Activated T-helper 2 cell treated with anti-CD3 and anti-CD28 coated beads, Interferon-gamma antibody, Interleukin-2, Interleukin-4, amounts not matched to agents 10 μg/mL and 5 μg/mL and 100 μg/mL, durations not matched to agents 14 hours and 24 hours and 36 hours (primary cell): ENCODE measurements around the gene XPR1. TPM values are rescaled to one million over a fixed set of nuclear protein-coding genes. Genes with fewer than 3 reads are reported as not detected.

ENCODE experiments used
- DNase-seq: peaks from one replicate; pipeline ENCODE4 v3.0.0; 2021; ENCODE audit warnings: low spot score
- H3K27ac Mint-ChIP-seq: one replicate; pipeline ENCODE4 v1.8.0; 2021; ENCODE audit warnings: mixed read lengths
- H3K27me3 Mint-ChIP-seq: one replicate; pipeline ENCODE4 v1.8.0; 2021; ENCODE audit warnings: low read depth, mixed read lengths
- H3K36me3 Mint-ChIP-seq: one replicate; pipeline ENCODE4 v1.8.0; 2021; ENCODE audit warnings: low read depth, mixed read lengths
- H3K4me1 Mint-ChIP-seq: one replicate; pipeline ENCODE4 v1.8.0; 2021; ENCODE audit warnings: low read depth, mixed read lengths
- H3K4me3 Mint-ChIP-seq: one replicate; pipeline ENCODE4 v1.8.0; 2021; ENCODE audit warnings: low read depth, mild to moderate bottlenecking, moderate library complexity, mixed read lengths
- H3K9me3 Mint-ChIP-seq: one replicate; pipeline ENCODE4 v1.8.0; 2021; ENCODE audit warnings: mixed read lengths
- intact Hi-C: fragments of 100-400 bp; cut with micrococcal nuclease; formaldehyde crosslinking; loops from one replicate; pipeline ENCODE4 v1.15.1; 2023
- total RNA-seq: library from RNA; stranded (reverse); gene quantifications from 2 replicates; pipeline ENCODE4 v1.2.3, GENCODE V29; 2022

The XPR1 gene
- total RNA-seq, 1 donor from 2014 or later, result 23.6 TPM

GRCh38 chr1:180757657-180758056, 125.8 kb downstream of the XPR1 start:
- DNase-seq, result no peak
- H3K27ac Mint-ChIP-seq, result no peak overlapping the region
- peaks cover 3% of the 10 kb centered on the region for H3K36me3 Mint-ChIP-seq
- H3K4me3 Mint-ChIP-seq, result no peak overlapping the region
- no peaks in the 10 kb centered on the region for H3K4me1 Mint-ChIP-seq
- intact Hi-C loops, result no loop called here
- H3K27me3 Mint-ChIP-seq, result no peaks in the 10 kb centered on the region
- no peaks in the 10 kb centered on the region for H3K9me3 Mint-ChIP-seq

- no peak for DNase-seq
- Mint-ChIP-seq H3K9me3 (no peaks in the 10 kb centered on the region), H3K4me1 (no peaks in the 10 kb centered on the region), H3K4me3 (no peak overlapping the region), H3K27ac (no peak overlapping the region), H3K27me3 (no peaks in the 10 kb centered on the region), H3K36me3 (peaks cover 3% of the 10 kb centered on the region)
- intact Hi-C loops, result no loop called here
Measured at GRCh38 chr1:180762796-180763195, 131.0 kb downstream of the XPR1 start.

- Mint-ChIP-seq H3K4me1 (no peaks in the 10 kb centered on the region), H3K27ac (no peak overlapping the region), H3K36me3 (no peaks in the 10 kb centered on the region), H3K9me3 (no peaks in the 10 kb centered on the region), H3K27me3 (no peaks in the 10 kb centered on the region), H3K4me3 (no peak overlapping the region)
- intact Hi-C loops, result no loop called here
- DNase-seq, result no peak
Measured at GRCh38 chr1:180765151-180765550, 133.3 kb downstream of the XPR1 start.

- peaks cover 3% of the 10 kb centered on the region for H3K4me1 Mint-ChIP-seq
- no peaks in the 10 kb centered on the region for H3K9me3 Mint-ChIP-seq
- no peak overlapping the region for H3K27ac Mint-ChIP-seq
- DNase-seq, result no peak
- intact Hi-C loops, result no loop called here
- H3K27me3 Mint-ChIP-seq, result no peaks in the 10 kb centered on the region
- no peak overlapping the region for H3K4me3 Mint-ChIP-seq
- H3K36me3 Mint-ChIP-seq, result no peaks in the 10 kb centered on the region
Measured at GRCh38 chr1:180769889-180770288, 138.1 kb downstream of the XPR1 start.

- Mint-ChIP-seq H3K4me1 (peaks cover 3% of the 10 kb centered on the region), H3K4me3 (no peak overlapping the region), H3K27ac (no peak overlapping the region)
Measured at GRCh38 chr1:180773210-180773865, 141.5 kb downstream of the XPR1 start.

GRCh38 chr1:180775801-180776200, 144.0 kb downstream of the XPR1 start:
- peaks cover under 1% of the 10 kb centered on the region for H3K4me1 Mint-ChIP-seq
- H3K27me3 Mint-ChIP-seq, result no peaks in the 10 kb centered on the region
- intact Hi-C loops, result no loop called here
- no peak for DNase-seq
- H3K4me3 Mint-ChIP-seq, result no peak overlapping the region
- no peak overlapping the region for H3K27ac Mint-ChIP-seq
- H3K36me3 Mint-ChIP-seq, result no peaks in the 10 kb centered on the region
- H3K9me3 Mint-ChIP-seq, result no peaks in the 10 kb centered on the region

More at GRCh38 chr1:180773210-180773865, 141.5 kb downstream of the XPR1 start:
- H3K27me3 Mint-ChIP-seq, result no peaks in the 10 kb centered on the region
- intact Hi-C loops, result no loop called here
- no peaks in the 10 kb centered on the region for H3K9me3 Mint-ChIP-seq
- no peaks in the 10 kb centered on the region for H3K36me3 Mint-ChIP-seq
- no peak for DNase-seq

GRCh38 chr1:180777072-180777689, 145.4 kb downstream of the XPR1 start:
- no peak overlapping the region for H3K27ac Mint-ChIP-seq
- intact Hi-C loops, result no loop called here
- no peaks in the 10 kb centered on the region for H3K9me3 Mint-ChIP-seq
- no peaks in the 10 kb centered on the region for H3K4me1 Mint-ChIP-seq
- H3K36me3 Mint-ChIP-seq, result no peaks in the 10 kb centered on the region
- H3K27me3 Mint-ChIP-seq, result no peaks in the 10 kb centered on the region
- DNase-seq, result no peak
- H3K4me3 Mint-ChIP-seq, result no peak overlapping the region

GRCh38 chr1:180778782-180779398, 147.1 kb downstream of the XPR1 start:
- Mint-ChIP-seq H3K36me3 (no peaks in the 10 kb centered on the region), H3K9me3 (no peaks in the 10 kb centered on the region), H3K4me3 (no peak overlapping the region), H3K27ac (no peak overlapping the region), H3K27me3 (no peaks in the 10 kb centered on the region), H3K4me1 (no peaks in the 10 kb centered on the region)
- intact Hi-C loops, result no loop called here
- DNase-seq, result no peak

- H3K4me3 Mint-ChIP-seq, result no peak overlapping the region
- H3K9me3 Mint-ChIP-seq, result no peaks in the 10 kb centered on the region
- no peak for DNase-seq
- no peak overlapping the region for H3K27ac Mint-ChIP-seq
- intact Hi-C loops, result no loop called here
- H3K36me3 Mint-ChIP-seq, result no peaks in the 10 kb centered on the region
- H3K27me3 Mint-ChIP-seq, result no peaks in the 10 kb centered on the region
- no peaks in the 10 kb centered on the region for H3K4me1 Mint-ChIP-seq
Measured at GRCh38 chr1:180779584-180779983, 147.8 kb downstream of the XPR1 start.

GRCh38 chr1:180781718-180782117, 149.9 kb downstream of the XPR1 start:
- Mint-ChIP-seq H3K27me3 (no peaks in the 10 kb centered on the region), H3K9me3 (no peaks in the 10 kb centered on the region), H3K36me3 (no peaks in the 10 kb centered on the region), H3K4me1 (no peaks in the 10 kb centered on the region), H3K4me3 (no peak overlapping the region), H3K27ac (no peak overlapping the region)
- intact Hi-C loops, result no loop called here
- DNase-seq, result no peak

- intact Hi-C loops, result no loop called here
- H3K36me3 Mint-ChIP-seq, result no peaks in the 10 kb centered on the region
- no peak for DNase-seq
- no peaks in the 10 kb centered on the region for H3K27me3 Mint-ChIP-seq
- no peaks in the 10 kb centered on the region for H3K9me3 Mint-ChIP-seq
- H3K4me1 Mint-ChIP-seq, result peaks cover 4% of the 10 kb centered on the region
- no peak overlapping the region for H3K4me3 Mint-ChIP-seq
- no peak overlapping the region for H3K27ac Mint-ChIP-seq
Measured at GRCh38 chr1:180785291-180785690, 153.5 kb downstream of the XPR1 start.

- H3K27ac Mint-ChIP-seq, result no peak overlapping the region
- intact Hi-C loops, result no loop called here
- H3K36me3 Mint-ChIP-seq, result no peaks in the 10 kb centered on the region
- no peak for DNase-seq
- H3K9me3 Mint-ChIP-seq, result no peaks in the 10 kb centered on the region
- H3K4me3 Mint-ChIP-seq, result no peak overlapping the region
- H3K4me1 Mint-ChIP-seq, result peaks cover 4% of the 10 kb centered on the region
- no peaks in the 10 kb centered on the region for H3K27me3 Mint-ChIP-seq
Measured at GRCh38 chr1:180785887-180786286, 154.1 kb downstream of the XPR1 start.

GRCh38 chr1:180786624-180787023, 154.8 kb downstream of the XPR1 start:
- H3K9me3 Mint-ChIP-seq, result no peaks in the 10 kb centered on the region

More at GRCh38 chr1:180786624-180787023, 154.8 kb downstream of the XPR1 start:
- intact Hi-C loops, result no loop called here
- H3K27me3 Mint-ChIP-seq, result no peaks in the 10 kb centered on the region
- no peak overlapping the region for H3K27ac Mint-ChIP-seq
- no peaks in the 10 kb centered on the region for H3K36me3 Mint-ChIP-seq
- no peak for DNase-seq
- peaks cover 4% of the 10 kb centered on the region for H3K4me1 Mint-ChIP-seq
- no peak overlapping the region for H3K4me3 Mint-ChIP-seq
